Endothelial cell (in vitro differentiated cells): Measurements from ENCODE around the gene TENM3. TPM values are rescaled to one million over a fixed set of nuclear protein-coding genes. Genes with fewer than 3 reads are reported as not detected.

ENCODE experiments used
- DNase-seq: peaks from one replicate; pipeline ENCODE4 v3.0.0; 2021; ENCODE audit warnings: low spot score
- H3K27ac Mint-ChIP-seq: one replicate; pipeline ENCODE4 v1.8.0; 2021; ENCODE audit warnings: mixed read lengths, inconsistent platforms; ENCODE audit not compliant: unreplicated experiment
- H3K27me3 Mint-ChIP-seq: one replicate; pipeline ENCODE4 v1.8.0; 2021; ENCODE audit warnings: mild to moderate bottlenecking, moderate library complexity, mixed read lengths, inconsistent platforms; ENCODE audit not compliant: unreplicated experiment
- H3K36me3 Mint-ChIP-seq: one replicate; pipeline ENCODE4 v1.8.0; 2021; ENCODE audit warnings: mild to moderate bottlenecking, low read depth, mixed read lengths, inconsistent platforms; ENCODE audit not compliant: unreplicated experiment
- H3K4me1 Mint-ChIP-seq: one replicate; pipeline ENCODE4 v1.8.0; 2021; ENCODE audit warnings: mild to moderate bottlenecking, mixed read lengths, inconsistent platforms; ENCODE audit not compliant: unreplicated experiment
- H3K4me3 Mint-ChIP-seq: one replicate; pipeline ENCODE4 v1.8.0; 2021; ENCODE audit warnings: mild to moderate bottlenecking, mixed read lengths, inconsistent platforms; ENCODE audit not compliant: unreplicated experiment
- H3K9me3 Mint-ChIP-seq: one replicate; pipeline ENCODE4 v1.8.0; 2021; ENCODE audit warnings: mixed read lengths, inconsistent platforms; ENCODE audit not compliant: unreplicated experiment
- total RNA-seq: library from RNA; stranded (reverse); fragmentation: NEBNext Ultra II Directional; extraction: Animal tissue kit (Norgen Biotek cat#: 25700); gene quantifications from one replicate; pipeline ENCODE4 v1.2.1, GENCODE V29; 2021; ENCODE audit not compliant: unreplicated experiment
- TF ChIP-seq, protein P1 (sequence below): fragments of 200-600 bp; sonication (generic); IDR thresholded peaks from one replicate; pipeline ENCODE4 v1.5.0; 2021; ENCODE audit warnings: antibody characterized with exemption; ENCODE audit not compliant: unreplicated experiment

Gene TENM3
- total RNA-seq, 1 donor from 2014 or later = 29.7 TPM

DNA sequence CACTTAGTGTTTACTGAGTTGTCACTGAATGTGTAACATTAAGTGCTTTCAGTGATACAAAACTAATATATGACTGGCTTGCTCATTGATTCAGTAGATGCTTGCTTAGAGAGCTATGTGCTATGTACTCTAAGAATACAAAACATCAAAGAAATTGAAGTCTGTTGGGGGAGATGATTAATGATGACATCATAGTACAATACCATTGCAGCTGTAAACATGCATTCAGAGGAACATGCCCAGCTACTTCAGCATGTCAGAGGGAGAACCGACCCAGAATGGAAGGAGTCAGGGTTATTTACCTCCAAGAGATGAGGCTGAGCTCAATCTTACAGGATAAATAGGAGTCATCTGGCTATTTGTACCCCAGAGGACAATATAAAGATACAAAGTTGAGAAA, 290.8 kb downstream of the TENM3 start:
- Mint-ChIP-seq H3K27ac (no peak overlapping the region), H3K4me1 (peaks cover 5% of the 10 kb centered on the region)
- no peak for DNase-seq

DNA sequence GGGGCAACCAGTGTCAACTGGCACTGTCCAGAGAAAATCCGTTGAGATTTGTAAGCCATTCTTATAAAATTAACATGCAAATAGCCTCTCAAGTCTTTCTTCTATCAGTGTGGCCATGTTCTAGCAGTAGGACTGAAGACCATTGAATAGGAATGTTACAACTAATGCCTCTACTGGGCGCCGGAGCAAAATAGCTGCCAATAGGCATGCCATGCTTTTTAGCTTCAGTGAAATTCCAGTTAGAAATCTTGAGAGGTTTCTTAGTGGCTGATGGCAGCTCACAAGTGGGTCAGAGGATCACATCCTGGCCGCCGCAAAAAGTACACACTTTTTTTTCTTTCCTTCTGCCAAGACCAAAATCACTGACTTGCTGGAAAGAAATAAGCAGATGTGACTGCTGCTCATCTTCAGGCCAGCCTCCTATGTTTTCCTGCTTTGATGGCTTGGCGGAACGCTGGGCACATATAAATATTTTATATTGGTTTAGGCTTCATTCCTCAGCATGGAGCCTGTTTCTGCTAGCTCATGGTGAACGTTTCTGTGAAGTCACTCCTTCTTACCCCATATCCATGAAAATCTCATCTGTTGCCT, 293.1 kb downstream of the TENM3 start:
- H3K9me3 Mint-ChIP-seq = no peaks in the 10 kb centered on the region

More for the DNA sequence above, 290.8 kb downstream of the TENM3 start:
- no peak overlapping the region for H3K4me3 Mint-ChIP-seq
- no peaks in the 10 kb centered on the region for H3K36me3 Mint-ChIP-seq
- TF ChIP-seq, protein P1, sequence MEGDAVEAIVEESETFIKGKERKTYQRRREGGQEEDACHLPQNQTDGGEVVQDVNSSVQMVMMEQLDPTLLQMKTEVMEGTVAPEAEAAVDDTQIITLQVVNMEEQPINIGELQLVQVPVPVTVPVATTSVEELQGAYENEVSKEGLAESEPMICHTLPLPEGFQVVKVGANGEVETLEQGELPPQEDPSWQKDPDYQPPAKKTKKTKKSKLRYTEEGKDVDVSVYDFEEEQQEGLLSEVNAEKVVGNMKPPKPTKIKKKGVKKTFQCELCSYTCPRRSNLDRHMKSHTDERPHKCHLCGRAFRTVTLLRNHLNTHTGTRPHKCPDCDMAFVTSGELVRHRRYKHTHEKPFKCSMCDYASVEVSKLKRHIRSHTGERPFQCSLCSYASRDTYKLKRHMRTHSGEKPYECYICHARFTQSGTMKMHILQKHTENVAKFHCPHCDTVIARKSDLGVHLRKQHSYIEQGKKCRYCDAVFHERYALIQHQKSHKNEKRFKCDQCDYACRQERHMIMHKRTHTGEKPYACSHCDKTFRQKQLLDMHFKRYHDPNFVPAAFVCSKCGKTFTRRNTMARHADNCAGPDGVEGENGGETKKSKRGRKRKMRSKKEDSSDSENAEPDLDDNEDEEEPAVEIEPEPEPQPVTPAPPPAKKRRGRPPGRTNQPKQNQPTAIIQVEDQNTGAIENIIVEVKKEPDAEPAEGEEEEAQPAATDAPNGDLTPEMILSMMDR = no peak
- H3K27me3 Mint-ChIP-seq = no peaks in the 10 kb centered on the region
- H3K9me3 Mint-ChIP-seq = no peaks in the 10 kb centered on the region

DNA sequence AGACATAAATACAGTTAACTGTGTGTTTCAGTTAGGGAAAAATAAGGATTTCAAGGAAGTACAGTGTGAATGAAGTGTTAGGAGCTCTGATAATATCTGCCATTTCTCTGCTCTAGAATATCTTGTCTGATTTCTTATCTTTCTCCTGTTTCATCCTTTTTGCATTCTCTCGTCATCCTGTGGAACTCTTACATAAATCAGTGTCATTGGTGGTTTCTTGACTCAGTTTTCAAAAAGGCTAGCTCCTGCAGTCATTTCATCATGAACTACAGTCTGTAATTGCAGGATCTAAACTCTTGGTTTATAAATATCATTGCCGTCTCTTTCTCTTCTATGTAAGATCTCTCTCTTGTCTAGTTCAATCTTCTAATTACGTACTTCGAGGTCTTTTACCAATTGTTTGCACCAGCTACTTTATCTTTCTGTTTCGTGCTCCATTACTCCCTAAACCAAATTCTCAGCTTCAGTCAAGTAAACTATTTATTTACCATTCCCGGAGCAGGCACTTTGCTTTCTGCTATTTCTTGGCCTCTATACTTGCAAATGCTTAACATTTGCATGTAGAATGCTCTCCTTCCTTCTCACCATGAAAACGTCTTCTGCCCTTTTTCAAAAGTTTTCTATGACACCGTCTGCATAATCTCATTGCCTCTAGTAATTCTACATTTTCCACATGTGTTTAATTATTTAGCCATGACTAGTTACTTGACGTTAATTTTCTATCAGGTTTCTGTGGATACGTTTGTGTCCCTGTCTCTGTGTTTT, 294.0 kb downstream of the TENM3 start:
- no peak overlapping the region for H3K27ac Mint-ChIP-seq
- H3K4me1 Mint-ChIP-seq = no peaks in the 10 kb centered on the region
- H3K4me3 Mint-ChIP-seq = no peak overlapping the region
- no peaks in the 10 kb centered on the region for H3K9me3 Mint-ChIP-seq
- H3K27me3 Mint-ChIP-seq = no peaks in the 10 kb centered on the region
- TF ChIP-seq, protein P1 = no peak
- no peak for DNase-seq
- H3K36me3 Mint-ChIP-seq = no peaks in the 10 kb centered on the region

More for the DNA sequence above, 293.1 kb downstream of the TENM3 start:
- no peaks in the 10 kb centered on the region for H3K27me3 Mint-ChIP-seq
- TF ChIP-seq, protein P1 = no peak
- H3K36me3 Mint-ChIP-seq = no peaks in the 10 kb centered on the region
- no peak overlapping the region for H3K27ac Mint-ChIP-seq
- no peak for DNase-seq
- H3K4me3 Mint-ChIP-seq = no peak overlapping the region
- peaks cover 5% of the 10 kb centered on the region for H3K4me1 Mint-ChIP-seq

DNA sequence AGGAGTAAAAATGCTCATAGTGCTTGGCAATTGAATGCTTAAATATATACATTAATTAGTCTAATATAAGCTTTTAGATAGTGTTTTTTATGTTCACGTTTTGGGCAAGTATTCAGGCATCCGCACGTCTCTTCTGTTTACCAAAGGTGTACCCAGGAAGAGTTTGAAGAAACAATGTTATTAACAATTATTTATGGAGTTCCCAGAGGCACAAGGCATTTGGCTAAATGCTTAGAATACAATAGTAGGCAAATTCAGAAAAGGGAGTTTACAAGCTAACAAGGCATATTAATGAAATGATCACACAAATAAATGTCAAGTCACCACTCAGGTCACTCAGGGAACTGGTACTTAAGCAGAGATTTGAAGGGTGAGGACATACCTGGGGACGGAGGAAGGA, 294.8 kb downstream of the TENM3 start:
- Mint-ChIP-seq H3K4me1 (no peaks in the 10 kb centered on the region), H3K9me3 (no peaks in the 10 kb centered on the region), H3K27me3 (no peaks in the 10 kb centered on the region), H3K4me3 (no peak overlapping the region), H3K27ac (no peak overlapping the region), H3K36me3 (no peaks in the 10 kb centered on the region)
- TF ChIP-seq, protein P1 = no peak
- no peak for DNase-seq

DNA sequence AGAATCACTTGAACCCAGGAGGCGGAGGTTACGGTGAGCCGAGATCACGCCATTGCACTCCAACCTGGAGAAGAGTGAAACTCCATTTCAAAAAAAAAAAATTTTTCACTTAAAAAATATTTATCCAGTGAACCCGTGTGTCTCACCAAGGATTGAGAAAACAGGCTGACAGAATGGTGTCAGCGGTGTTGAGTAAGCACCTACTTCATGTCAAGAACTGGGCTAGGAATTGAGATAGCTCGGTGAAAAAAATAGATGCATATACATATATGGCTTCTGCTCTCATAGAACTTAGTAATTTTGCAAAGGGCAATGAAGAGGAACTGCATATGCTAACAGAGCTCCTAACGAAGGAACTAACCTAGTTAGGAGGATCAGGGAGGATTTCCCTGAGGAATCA, 297.3 kb downstream of the TENM3 start:
- TF ChIP-seq, protein P1 = no peak
- Mint-ChIP-seq H3K9me3 (no peaks in the 10 kb centered on the region), H3K27me3 (no peaks in the 10 kb centered on the region), H3K36me3 (no peaks in the 10 kb centered on the region), H3K4me1 (no peaks in the 10 kb centered on the region), H3K27ac (no peak overlapping the region), H3K4me3 (no peak overlapping the region)
- DNase-seq = no peak
